Mononuclear cell (primary cell): ENCODE measurements around the gene NKX2-3. TPM values are rescaled to one million over a fixed set of nuclear protein-coding genes. Genes with fewer than 3 reads are reported as not detected.

Source experiments
- H3K27me3 ChIP-seq: 2 replicates; pipeline ENCODE4 v1.6.0; 2011; ENCODE audit warnings: low read length, control low read depth; ENCODE audit not compliant: insufficient read depth
- H3K4me1 ChIP-seq: 2 replicates; pipeline ENCODE4 v1.5.1; 2011; ENCODE audit warnings: mild to moderate bottlenecking, low read length, control low read depth; ENCODE audit not compliant: insufficient read depth
- H3K4me3 ChIP-seq: 2 replicates; pipeline ENCODE4 v1.5.1; 2011; ENCODE audit warnings: mild to moderate bottlenecking, low read length, moderate library complexity
- H3K9me3 ChIP-seq: 2 replicates; pipeline ENCODE4 v1.5.1; 2011; ENCODE audit warnings: low read depth, mild to moderate bottlenecking, control low read depth, low read length
- total RNA-seq: library from RNA; depleted of rRNA; stranded (reverse); fragments of >200 nt; gene quantifications from one replicate; pipeline ENCODE4 v1.2.3, GENCODE V29; 2012

The NKX2-3 gene
- total RNA-seq, 1 donor, result not detected

DNA sequence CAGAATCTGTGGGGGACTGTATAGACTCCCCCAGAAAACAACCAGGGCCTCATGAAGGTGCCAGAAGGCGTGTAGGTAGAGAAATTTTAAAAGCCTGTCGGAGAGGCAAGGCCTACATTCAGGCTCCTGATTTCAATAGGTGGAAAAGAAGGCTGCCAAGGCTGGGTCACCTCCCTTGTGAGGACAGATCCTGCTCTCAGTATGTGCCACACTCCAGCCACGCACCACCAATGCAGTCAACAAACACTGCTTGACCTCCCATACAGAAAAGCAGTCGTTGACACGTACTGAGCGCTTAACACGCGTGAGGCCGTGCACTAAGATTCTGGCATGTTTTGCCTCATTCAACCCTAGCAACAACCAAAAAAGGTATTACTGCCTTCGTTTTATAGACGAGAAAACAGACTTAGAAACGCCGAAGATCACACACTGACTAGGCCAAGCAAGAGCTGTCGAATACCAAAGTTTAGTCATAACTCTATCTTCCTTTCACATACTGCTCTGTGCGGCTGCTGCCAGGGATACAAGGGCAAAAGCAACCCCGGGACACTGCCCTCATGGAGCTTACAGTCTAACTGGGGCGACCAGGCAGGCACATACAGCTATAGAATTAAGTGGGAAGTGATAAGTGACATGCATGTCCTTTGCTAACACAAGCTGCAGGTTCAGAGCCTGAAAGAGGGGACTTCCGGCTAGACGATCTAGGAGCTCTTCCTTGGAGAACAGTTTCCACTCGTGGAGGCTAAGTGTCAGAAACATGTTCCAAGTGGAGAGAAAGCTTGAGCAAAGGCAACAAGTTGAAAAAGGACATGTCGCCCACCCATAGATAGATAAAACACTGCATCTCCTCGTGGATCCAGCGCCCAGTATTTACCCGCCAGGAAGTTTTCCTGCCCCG is 797 bp upstream of the NKX2-3 start:
- Histone ChIP-seq H3K4me3 (no peak overlapping the region), H3K27me3 (peaks cover 97% of the 10 kb centered on the region), H3K9me3 (no peaks in the 10 kb centered on the region), H3K4me1 (peaks cover 64% of the 10 kb centered on the region)

DNA sequence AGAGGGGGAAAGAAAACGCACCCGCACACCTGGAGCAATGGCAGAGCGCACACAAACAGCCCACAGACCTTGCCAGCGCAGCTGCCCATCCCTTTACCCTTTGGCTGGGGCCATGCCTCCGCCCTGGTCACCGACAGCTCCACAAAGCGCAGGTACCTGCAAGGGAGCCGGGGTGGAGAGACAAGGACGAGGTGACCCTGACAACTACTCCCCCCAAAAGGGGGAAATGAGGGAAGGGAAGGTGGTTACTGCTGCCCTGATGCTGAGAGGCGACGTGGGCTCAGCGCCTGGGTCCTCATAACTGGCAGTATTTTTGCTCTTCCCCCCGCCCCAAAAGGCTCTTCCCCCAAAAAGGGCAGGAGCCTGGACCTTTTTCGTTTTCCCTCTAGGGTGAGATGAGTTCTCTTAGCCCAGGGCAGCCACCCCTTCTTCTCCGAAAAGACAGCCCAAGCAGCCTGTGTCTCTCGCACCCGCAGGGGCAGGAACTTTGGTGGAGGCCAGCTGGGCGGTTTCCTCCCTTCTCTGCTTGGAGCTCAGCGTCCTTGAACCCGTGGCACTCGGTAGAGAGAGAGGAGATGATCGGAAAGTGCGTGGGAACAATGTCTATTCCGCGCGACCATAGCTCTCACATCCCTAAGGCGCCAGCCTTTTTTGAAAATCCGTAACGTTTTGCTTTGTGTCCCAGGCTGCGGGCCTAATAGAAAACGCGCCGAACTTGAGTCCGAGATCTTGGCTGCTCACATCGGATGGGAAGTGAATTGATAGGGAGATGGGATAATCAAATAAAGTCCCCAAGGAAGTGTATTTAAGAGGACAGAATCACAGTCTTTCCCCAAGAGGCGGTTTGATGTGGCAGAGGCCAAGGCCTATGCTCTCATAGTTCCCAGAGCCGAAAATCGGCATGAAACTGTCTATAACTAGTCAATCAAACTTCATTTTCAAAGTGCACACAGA is 1.0 kb downstream of the NKX2-3 start:
- no peak overlapping the region for H3K4me3 ChIP-seq
- peaks cover 94% of the 10 kb centered on the region for H3K27me3 ChIP-seq
- peaks cover 57% of the 10 kb centered on the region for H3K4me1 ChIP-seq
- no peaks in the 10 kb centered on the region for H3K9me3 ChIP-seq

DNA sequence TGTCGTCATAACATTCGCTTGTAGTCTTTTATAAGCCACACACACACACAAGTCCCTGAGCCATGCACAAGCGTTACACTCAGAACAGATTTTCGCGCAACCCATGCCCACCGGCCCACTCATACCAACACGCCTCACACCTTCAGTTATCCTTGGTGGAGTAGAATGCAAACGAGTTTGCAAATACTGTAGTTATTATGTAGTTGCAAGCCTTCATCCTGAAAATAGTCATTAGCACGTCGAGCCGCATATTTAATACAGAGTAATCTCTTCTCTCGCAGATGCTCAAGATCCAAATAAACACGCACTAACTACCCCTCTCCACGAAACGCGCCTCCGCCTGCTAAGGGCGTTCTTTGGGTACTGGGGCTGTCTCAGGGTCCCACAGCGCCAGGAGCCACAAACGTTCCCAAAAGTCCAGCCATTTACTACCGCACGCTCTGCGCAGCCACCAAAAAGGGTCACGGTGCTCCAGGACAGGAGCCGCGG is 1.8 kb downstream of the NKX2-3 start:
- peaks cover 94% of the 10 kb centered on the region for H3K27me3 ChIP-seq
- H3K9me3 ChIP-seq, result no peaks in the 10 kb centered on the region
- H3K4me1 ChIP-seq, result peaks cover 57% of the 10 kb centered on the region
- no peak overlapping the region for H3K4me3 ChIP-seq

DNA sequence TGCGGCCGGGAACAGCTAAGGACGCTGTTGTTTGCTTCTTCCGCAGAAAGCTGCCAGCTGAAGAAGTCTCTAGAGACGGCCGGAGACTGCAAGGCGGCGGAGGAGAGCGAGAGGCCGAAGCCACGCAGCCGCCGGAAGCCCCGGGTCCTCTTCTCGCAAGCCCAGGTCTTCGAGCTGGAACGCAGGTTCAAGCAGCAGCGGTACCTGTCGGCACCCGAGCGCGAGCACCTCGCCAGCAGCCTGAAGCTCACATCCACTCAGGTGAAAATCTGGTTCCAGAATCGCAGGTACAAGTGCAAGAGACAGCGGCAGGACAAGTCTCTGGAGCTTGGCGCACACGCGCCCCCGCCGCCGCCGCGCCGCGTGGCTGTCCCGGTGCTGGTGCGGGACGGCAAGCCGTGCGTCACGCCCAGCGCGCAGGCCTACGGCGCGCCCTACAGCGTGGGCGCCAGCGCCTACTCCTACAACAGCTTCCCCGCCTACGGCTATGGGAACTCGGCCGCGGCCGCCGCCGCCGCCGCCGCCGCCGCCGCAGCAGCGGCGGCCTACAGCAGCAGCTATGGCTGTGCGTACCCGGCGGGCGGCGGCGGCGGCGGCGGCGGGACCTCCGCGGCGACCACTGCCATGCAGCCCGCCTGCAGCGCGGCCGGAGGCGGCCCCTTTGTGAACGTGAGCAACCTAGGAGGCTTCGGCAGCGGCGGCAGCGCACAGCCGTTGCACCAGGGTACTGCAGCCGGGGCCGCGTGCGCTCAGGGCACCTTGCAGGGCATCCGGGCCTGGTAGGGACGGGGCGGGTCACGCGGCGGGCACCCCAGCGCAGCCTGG is 2.4 kb downstream of the NKX2-3 start:
- peaks cover 93% of the 10 kb centered on the region for H3K27me3 ChIP-seq
- no peak overlapping the region for H3K4me3 ChIP-seq
- H3K9me3 ChIP-seq, result no peaks in the 10 kb centered on the region
- H3K4me1 ChIP-seq, result peaks cover 53% of the 10 kb centered on the region

DNA sequence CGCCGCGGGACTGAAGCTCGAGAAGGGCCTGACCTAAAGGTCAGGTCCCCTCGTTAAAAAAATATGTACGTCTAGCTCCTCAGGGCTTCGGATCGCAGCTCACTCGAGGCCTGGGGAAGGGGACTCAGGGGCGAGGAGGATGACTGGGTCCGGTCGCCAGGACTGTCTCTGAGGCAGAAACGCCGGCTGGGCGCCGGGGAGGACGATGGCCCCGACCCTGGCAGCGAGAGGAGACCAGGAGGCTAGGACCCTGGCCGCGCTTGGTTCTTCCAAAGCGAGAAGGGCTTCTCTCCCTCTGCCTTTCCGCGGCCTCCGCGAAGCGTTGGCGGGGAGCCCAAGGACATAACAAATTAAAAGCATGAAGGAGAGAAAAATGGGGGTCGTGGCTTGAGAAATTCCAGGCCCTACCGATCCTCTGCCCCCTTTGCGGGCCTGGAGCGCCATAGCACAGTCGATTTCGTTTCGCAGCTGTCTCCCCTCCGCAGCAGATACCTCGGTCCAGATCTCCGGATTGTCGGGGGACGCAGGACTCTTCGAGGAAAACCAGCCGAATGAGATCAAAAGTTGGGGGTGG is 3.1 kb downstream of the NKX2-3 start:
- no peak overlapping the region for H3K4me3 ChIP-seq
- peaks cover 46% of the 10 kb centered on the region for H3K4me1 ChIP-seq
- H3K9me3 ChIP-seq, result no peaks in the 10 kb centered on the region
- H3K27me3 ChIP-seq, result peaks cover 92% of the 10 kb centered on the region

DNA sequence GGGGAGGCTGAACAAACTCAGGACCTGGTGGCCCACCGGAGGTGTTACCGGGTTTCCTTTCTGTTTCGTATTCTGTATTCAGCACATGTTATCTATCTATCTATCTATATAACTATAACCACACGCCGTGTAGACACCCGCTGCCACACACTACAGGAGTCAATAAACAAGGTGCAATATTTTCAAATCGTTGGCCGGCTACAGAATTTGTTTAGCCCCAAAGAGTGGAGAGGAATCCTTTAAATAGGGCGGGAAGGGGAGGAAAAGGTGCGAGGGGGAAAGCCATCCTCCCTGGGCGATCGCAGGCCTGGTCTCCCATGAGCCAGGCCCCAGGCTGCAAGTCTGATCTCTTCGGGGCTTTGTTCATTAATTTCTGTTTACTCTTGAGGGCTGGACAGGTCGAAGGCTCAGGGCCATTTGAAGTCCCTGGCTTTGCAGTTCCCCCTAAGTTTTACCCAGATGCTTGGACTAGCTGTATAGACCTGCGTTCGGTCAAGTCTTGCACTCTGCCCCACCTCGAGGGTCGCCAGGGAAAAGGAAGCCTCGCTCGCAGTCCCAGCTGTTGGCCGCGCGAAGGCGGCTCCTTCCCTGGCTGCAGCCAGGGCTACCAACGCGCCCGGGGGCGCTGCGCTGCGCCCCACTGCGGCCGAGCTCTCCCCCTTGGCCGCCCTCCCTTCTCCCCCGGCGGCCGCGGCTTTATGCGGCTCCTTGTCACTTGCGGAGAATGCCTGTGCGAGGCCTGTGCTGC is 3.8 kb downstream of the NKX2-3 start:
- H3K27me3 ChIP-seq, result peaks cover 92% of the 10 kb centered on the region
- H3K4me1 ChIP-seq, result peaks cover 40% of the 10 kb centered on the region
- H3K9me3 ChIP-seq, result no peaks in the 10 kb centered on the region
- no peak overlapping the region for H3K4me3 ChIP-seq

DNA sequence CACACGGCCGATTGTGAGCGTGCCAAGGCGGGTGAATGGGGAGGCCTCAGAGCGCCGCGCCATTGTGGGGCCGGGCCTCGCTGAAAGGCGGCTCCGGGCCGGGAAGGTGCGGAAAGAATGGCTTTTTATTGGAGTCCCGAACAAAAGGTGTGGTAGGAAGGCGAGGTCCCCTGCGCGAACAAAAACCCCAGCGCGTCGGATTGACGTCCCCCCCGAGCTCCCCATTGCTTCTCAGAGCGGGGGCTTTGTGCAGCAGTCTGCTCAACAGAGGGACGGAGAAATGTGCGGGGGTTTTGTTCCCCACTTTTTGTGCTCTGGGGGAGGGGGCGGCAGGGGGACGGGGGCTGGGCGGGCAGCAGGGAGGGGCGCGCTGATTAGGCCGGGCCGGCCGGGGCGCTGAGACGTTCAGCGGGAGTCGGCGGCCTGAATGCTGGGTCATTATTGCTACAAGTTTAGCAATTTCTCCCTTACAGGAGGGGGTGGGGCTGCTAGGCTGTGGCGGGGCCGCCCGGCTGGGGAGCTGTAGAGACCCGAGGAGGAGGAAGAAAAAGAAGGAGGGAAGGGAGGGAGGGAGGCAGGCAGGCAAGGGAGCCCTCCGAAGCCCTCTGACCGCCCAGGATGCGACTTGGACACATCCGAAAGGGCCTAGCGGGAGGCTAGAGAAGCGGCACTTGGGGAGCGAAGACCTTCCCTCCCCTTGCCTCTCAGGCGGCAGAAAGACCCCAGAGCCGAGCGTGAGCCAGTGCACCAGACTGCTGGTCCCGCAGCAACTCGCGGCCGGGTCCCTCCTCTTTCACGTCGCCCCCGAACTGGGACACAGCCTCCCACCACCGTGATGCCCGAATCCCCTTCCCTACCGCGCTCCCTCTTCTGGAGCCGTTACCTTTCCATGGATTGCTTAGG is 4.6 kb downstream of the NKX2-3 start:
- no peak overlapping the region for H3K4me3 ChIP-seq
- peaks cover 38% of the 10 kb centered on the region for H3K4me1 ChIP-seq
- H3K9me3 ChIP-seq, result no peaks in the 10 kb centered on the region
- H3K27me3 ChIP-seq, result peaks cover 89% of the 10 kb centered on the region

DNA sequence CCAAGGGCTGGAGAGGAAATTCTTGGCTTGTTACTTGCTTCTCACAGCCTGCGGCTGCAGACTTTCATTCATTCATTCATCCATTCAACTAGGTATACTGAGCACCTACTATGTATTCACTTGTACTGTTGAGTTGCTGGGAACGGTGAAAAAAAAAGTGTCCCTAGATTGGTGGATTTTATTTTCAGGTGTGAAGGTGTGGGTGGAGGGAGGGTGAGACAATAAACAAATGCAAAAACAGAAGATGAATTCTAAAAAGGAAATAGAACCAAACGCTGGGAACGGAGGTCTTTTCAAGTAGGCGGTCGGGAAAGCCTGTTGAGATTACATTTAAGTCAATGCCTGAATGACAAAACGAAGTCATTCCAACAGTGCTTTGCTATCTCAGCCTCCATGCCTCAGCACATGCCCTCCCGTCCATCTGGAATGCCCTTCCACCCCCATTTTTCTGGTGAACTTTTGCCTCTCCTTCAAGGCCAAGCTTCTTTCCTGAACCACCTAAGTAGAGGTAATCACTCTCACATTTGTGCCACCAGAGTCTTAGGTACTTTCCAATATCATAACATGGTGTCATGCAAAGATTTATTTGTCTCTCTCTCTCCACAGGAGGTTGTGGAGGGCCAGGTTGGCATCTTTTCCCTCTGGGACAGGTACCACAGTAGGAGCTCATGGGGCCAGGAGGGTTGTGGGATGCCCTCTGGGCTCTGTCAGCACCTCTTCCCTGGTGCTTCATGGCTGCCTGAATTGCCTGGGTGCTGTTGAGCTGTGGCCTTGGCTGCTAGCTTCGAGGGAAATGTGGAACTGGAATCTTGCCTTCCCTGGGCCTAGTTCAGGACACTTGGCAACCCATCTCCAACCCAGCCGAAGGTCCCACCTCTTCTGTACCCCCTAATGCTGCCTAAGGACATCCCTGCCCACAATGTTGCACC is 5.5 kb downstream of the NKX2-3 start:
- no peaks in the 10 kb centered on the region for H3K9me3 ChIP-seq
- H3K4me3 ChIP-seq, result no peak overlapping the region
- peaks cover 88% of the 10 kb centered on the region for H3K27me3 ChIP-seq
- peaks cover 28% of the 10 kb centered on the region for H3K4me1 ChIP-seq

DNA sequence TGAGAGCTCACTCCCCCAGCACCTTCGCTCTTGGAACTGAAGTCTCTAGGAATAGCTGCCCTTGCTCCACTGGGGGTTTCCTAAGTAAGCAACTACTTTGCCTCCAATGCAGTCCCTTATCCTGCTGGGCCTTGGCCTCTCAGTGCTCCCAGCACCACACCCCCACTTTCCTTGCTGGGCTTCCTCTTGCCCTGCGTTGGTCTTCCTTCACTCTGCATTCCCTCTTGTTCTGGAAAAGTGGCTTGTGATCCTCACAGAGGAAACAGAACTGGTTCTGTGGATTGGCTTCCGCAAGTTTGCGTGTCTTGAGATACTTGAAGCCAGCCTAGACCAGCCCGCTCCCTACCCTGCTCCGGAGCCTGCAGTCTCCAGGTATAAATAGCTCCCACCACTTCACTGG is 6.4 kb downstream of the NKX2-3 start:
- Histone ChIP-seq H3K27me3 (peaks cover 87% of the 10 kb centered on the region), H3K4me1 (peaks cover 27% of the 10 kb centered on the region), H3K9me3 (no peaks in the 10 kb centered on the region), H3K4me3 (no peak overlapping the region)

DNA sequence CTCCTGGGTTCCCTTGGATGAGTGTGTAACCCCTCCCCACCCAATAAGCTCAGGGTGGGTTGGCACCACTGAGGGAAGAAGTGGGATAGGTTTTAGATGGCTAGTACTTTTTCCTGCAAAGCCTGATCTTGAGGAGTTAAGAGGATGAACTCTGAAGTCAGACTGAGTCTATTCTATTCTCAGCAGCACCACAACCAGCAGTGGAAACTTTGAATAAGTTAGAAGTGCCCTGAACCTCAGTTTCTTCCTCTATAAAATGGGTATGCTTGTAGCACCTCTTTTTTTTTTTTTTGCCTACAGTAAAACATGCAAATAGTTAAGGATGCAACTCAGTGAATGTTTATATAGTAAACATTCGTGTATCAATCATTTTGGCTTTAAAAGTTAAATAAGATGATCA is 7.1 kb downstream of the NKX2-3 start:
- H3K27me3 ChIP-seq, result peaks cover 87% of the 10 kb centered on the region
- peaks cover 20% of the 10 kb centered on the region for H3K4me1 ChIP-seq
- H3K9me3 ChIP-seq, result no peaks in the 10 kb centered on the region
- no peak overlapping the region for H3K4me3 ChIP-seq

DNA sequence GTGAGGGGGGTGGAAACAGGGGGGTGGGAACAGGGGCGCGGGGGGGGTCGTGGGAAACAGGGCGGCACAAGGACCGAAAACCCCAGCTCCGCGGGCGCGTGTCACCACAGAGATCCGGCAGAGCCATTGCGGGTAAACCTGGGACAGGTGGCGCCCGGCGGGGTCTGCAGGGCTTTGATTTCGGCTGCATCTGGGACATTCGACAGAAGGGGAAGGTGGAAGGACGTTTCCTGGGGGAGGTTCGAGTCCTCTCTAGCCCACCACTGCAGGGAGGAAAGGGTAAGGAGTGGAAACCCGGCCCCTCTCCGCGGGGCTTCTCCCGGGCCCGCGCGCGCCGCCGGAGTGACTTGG is 7.5 kb downstream of the NKX2-3 start:
- peaks cover 16% of the 10 kb centered on the region for H3K4me1 ChIP-seq
- no peaks in the 10 kb centered on the region for H3K9me3 ChIP-seq
- H3K27me3 ChIP-seq, result peaks cover 84% of the 10 kb centered on the region
- no peak overlapping the region for H3K4me3 ChIP-seq
